ENCODE results near the gene LRRD1.
A peak's percentile ranks its signal among the peaks of the same experiment; 100 is the strongest.
"Not testable (repeated sequence)": the region's sequence is repeated elsewhere in the genome, so short reads cannot be mapped to it uniquely, and the experiment has no call there.

LRRD1 gene

GRCh38 chr7:92121681-92122080 is 57.3 kb downstream of the LRRD1 start:
- no peak for DNase-seq
- no peak for TF ChIP-seq CTCF (IDR thresholded peaks at IDR 0.05)
- Mint-ChIP-seq H3K4me1 (no peaks in the 10 kb centered on the region), H3K27me3 (ENCODE audit: low read depth, poor library complexity) (no peaks in the 10 kb centered on the region), H3K27ac (no peak overlapping the region), H3K9me3 (peaks cover 19% of the 10 kb centered on the region), H3K4me3 (no peak overlapping the region), H3K36me3 (ENCODE audit: low read depth) (peaks cover 92% of the 10 kb centered on the region)

DNA sequence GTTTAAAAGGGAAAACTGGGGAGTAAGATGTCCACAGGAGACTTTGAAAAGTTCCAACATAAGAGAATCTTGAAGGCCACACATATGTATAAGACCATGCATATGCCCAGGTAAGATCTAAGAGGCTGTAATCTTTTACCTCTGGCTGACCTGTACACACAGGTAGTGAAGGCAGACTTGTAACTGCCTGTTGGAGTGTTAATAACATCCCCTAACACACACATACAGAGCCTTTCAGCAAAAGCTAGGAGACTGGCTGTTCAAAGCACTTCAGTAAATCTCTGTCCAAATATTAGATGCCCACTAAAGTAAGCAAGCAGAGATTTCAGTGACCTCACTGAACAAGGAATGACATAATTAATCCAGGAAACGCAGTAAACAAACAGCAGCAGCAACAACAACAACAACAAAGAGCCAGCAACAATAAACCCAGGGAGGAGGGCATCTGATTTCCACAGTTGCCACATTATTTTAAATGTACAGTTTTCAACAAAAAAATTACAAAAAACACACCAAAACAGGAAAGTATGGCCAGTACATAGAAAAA is 59.7 kb downstream of the LRRD1 start:
- Mint-ChIP-seq H3K27me3 (ENCODE audit: low read depth, poor library complexity) (no peaks in the 10 kb centered on the region), H3K27ac (peak overlapping the region; percentile 10), H3K4me3 (no peak overlapping the region), H3K36me3 (ENCODE audit: low read depth) (peaks cover 96% of the 10 kb centered on the region), H3K4me1 (no peaks in the 10 kb centered on the region), H3K9me3 (peaks cover 19% of the 10 kb centered on the region)
- no peak for DNase-seq
- TF ChIP-seq CTCF (IDR thresholded peaks at IDR 0.05): no peak

- Mint-ChIP-seq H3K27me3 (ENCODE audit: low read depth, poor library complexity) (no peaks in the 10 kb centered on the region), H3K9me3 (peaks cover 11% of the 10 kb centered on the region), H3K27ac (no peak overlapping the region), H3K36me3 (ENCODE audit: low read depth) (peaks cover 91% of the 10 kb centered on the region), H3K4me3 (no peak overlapping the region), H3K4me1 (no peaks in the 10 kb centered on the region)
- TF ChIP-seq CTCF (IDR thresholded peaks at IDR 0.05): no peak
- no peak for DNase-seq
Observed at GRCh38 chr7:92116949-92117348, 62.0 kb downstream of the LRRD1 start.

DNA sequence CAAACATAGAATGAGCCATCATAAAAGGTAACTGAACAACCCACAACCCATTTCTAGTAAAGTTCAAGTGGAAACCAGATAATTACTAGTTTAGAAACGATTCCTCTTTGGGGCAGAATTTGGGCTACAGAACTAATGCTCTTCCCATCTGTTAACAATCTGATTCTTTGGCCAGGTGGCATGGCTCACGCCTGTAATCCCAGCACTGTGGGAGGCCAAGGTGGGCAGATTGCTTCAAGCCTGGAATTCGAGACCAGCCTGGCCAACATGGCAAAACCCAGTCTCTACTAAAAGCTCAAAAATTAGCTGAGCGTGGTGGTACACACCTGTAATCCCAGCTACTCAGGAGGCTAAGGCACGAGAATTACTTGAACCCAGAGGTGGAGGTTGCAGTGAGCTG is 63.1 kb downstream of the LRRD1 start:
- no peak for DNase-seq
- no peaks in the 10 kb centered on the region for H3K27me3 Mint-ChIP-seq (ENCODE audit: low read depth, poor library complexity)
- H3K9me3 Mint-ChIP-seq: peaks cover 3% of the 10 kb centered on the region
- peaks cover 84% of the 10 kb centered on the region for H3K36me3 Mint-ChIP-seq (ENCODE audit: low read depth)
- no peaks in the 10 kb centered on the region for H3K4me1 Mint-ChIP-seq
- no peak for TF ChIP-seq CTCF (IDR thresholded peaks at IDR 0.05)
- no peak overlapping the region for H3K4me3 Mint-ChIP-seq
- H3K27ac Mint-ChIP-seq: peak overlapping the region; percentile 60

DNA sequence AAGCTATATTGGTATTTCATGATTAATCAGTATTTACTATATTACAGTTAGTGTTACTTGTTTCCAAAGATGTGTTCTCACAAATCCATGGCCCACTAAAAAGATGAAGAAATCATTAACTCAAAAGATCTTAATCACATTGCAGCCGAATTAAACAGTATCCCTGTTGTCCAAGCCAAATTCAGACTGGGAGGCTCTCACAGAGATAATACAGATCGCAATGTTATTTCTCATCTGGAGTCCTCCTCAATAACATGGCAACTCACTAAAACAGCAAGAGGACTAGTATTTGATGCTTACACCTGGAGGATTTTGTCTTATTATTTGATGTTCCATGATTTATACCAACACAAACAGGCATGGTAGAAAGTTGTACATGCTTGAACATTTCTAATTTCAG is 68.1 kb downstream of the LRRD1 start:
- peak overlapping the region; percentile 36 for H3K27ac Mint-ChIP-seq
- H3K27me3 Mint-ChIP-seq (ENCODE audit: low read depth, poor library complexity): no peaks in the 10 kb centered on the region
- DNase-seq: no peak
- H3K4me3 Mint-ChIP-seq: no peak overlapping the region
- no peaks in the 10 kb centered on the region for H3K9me3 Mint-ChIP-seq
- peaks cover 76% of the 10 kb centered on the region for H3K36me3 Mint-ChIP-seq (ENCODE audit: low read depth)
- TF ChIP-seq CTCF (IDR thresholded peaks at IDR 0.05): no peak
- H3K4me1 Mint-ChIP-seq: no peaks in the 10 kb centered on the region

- H3K4me3 Mint-ChIP-seq: no peak overlapping the region
- peaks cover 72% of the 10 kb centered on the region for H3K36me3 Mint-ChIP-seq (ENCODE audit: low read depth)
- H3K4me1 Mint-ChIP-seq: no peaks in the 10 kb centered on the region
- no peak for DNase-seq
- no peaks in the 10 kb centered on the region for H3K9me3 Mint-ChIP-seq
- no peak for TF ChIP-seq CTCF (IDR thresholded peaks at IDR 0.05)
- H3K27ac Mint-ChIP-seq: peak overlapping the region; percentile 87
- H3K27me3 Mint-ChIP-seq (ENCODE audit: low read depth, poor library complexity): no peaks in the 10 kb centered on the region
Observed at GRCh38 chr7:92108821-92109220, 70.1 kb downstream of the LRRD1 start.

DNA sequence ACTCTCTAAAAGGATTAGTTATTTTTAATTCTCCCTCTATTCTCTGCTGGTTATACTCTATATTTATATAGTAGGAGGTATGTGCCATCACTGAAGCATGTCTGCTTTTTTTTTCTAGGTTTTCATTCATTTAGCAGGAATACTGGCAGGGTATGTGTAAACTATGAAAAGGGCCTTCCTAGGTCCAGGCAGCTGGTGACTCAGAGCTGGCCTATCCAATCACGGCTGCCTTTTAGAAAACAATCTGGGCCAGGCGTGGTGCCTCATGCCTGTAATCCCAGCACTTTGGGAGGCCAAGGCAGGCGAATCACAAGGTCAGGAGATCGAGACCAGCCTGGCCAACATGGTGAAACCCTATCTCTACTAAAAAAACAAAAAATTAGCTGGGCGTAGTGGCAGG is 76.1 kb downstream of the LRRD1 start:
- not testable (repeated sequence) for H3K4me1 Mint-ChIP-seq

More for the DNA sequence above, 76.1 kb downstream of the LRRD1 start:
- H3K4me3 Mint-ChIP-seq; H3K27me3 Mint-ChIP-seq (ENCODE audit: low read depth, poor library complexity); H3K27ac Mint-ChIP-seq; DNase-seq; H3K9me3 Mint-ChIP-seq: not testable (repeated sequence)
- peaks cover 76% of the 10 kb centered on the region for H3K36me3 Mint-ChIP-seq (ENCODE audit: low read depth)
